GM12864 (cell line): Measurements from ENCODE around the gene APBB2.

Experiments
- DNase-seq: peaks from one replicate; pipeline ENCODE4 v3.0.0-alpha.2; 2011; ENCODE audit warnings: low read depth
- H3K4me3 ChIP-seq: 2 replicates; pipeline ENCODE4 v1.5.1; 2011; ENCODE audit warnings: mild to moderate bottlenecking, low read depth, low read length, control low read depth
- TF ChIP-seq, protein P1 (sequence below): IDR thresholded peaks from 2 replicates; pipeline ENCODE4 v1.5.1; 2011; ENCODE audit warnings: low read depth, mild to moderate bottlenecking, moderate library complexity, low read length, control low read depth, inconsistent platforms; ENCODE audit errors: missing control alignments

APBB2 gene

DNA sequence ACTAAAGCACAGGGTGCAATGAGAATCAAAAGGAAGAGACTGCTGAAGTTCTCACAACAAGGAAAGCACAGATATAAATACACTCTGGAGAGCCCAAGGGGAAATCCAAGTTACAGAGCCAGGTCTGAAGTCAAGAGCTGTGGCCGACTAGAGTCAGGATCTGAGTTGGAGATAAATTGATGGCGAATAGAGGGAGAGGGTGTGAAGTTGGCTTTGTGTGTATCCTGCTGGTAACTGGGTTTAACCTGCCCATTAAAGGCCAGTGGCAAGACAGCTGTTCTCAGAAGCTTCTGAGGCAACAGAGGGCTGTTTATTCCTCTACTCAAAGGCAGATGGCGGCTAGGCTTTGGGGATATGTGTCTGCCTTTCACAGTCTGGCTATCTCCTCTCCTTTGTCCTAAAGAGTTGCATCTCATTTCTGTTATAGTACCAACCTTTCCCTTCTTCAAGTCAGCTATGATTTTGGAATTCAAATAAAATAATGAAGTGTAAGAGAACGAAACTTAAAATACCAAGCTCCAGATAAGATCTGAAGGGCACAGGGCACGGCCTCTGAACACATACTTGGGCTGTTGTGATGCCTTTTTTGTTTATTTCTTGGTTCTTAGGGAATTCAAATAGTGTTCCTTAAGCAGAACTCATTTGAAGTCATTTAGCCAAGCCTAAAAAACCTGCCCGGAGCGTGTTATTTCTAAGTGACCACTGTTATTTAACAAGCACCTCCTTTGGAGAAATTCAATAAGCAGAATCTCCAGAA, 142.1 kb downstream of the APBB2 start:
- TF ChIP-seq, protein P1, sequence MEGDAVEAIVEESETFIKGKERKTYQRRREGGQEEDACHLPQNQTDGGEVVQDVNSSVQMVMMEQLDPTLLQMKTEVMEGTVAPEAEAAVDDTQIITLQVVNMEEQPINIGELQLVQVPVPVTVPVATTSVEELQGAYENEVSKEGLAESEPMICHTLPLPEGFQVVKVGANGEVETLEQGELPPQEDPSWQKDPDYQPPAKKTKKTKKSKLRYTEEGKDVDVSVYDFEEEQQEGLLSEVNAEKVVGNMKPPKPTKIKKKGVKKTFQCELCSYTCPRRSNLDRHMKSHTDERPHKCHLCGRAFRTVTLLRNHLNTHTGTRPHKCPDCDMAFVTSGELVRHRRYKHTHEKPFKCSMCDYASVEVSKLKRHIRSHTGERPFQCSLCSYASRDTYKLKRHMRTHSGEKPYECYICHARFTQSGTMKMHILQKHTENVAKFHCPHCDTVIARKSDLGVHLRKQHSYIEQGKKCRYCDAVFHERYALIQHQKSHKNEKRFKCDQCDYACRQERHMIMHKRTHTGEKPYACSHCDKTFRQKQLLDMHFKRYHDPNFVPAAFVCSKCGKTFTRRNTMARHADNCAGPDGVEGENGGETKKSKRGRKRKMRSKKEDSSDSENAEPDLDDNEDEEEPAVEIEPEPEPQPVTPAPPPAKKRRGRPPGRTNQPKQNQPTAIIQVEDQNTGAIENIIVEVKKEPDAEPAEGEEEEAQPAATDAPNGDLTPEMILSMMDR, result no peak
- H3K4me3 ChIP-seq, result no peak overlapping the region
- DNase-seq, result no peak

DNA sequence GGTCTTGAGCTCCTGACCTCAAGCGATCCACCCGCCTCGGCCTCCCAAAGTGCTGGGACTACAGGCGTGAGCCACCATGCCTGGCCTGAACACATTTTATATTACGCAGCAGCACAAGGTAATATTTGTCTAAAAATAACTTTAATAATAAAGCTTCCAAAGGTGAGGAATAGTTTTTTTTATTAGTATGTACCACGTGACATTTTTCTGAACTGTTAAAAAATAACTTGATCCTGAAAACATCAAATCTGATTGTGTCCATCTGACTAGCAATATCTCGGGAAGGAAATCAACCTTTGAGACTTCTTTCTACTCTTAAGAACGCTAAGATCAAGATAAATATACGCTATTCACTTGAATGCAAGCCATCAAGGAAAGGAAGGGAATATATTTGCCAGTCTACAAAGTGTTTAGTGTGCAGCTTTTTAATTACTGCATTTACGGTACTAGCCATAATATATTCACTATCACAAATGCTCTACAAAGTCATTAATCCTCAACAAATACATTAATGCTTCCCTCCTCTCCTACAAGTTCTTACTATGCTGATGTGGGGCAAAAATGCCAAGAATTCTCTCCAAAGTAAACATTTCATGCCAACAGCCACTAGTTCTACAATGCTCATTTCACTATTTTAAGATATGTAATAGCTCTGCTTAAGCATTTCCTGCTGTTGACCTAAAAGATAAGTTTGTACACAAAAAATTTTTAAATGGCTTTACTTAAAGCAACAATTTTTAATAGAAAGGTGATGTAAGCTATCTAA, 143.6 kb downstream of the APBB2 start:
- DNase-seq, result no peak
- no peak overlapping the region for H3K4me3 ChIP-seq
- TF ChIP-seq, protein P1, result no peak

DNA sequence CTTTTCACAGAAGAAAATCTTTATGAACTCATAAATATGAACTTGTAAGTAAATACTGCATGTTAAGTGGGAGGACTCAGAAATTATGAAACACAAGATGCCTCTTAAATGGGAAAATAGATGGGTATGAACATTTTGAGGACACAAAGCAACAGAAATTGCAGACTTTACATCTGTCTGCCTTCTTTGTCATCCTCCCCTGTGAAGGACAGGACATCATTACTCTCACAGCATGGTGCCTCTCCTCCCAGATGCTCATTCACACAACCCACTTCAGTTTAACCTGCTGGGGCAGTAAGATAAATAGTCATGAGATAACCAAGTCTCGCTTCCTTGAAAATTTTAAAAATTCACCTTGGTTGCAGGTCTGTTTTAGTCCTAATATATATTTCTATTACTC, 144.5 kb downstream of the APBB2 start:
- TF ChIP-seq, protein P1, result no peak
- H3K4me3 ChIP-seq, result no peak overlapping the region
- no peak for DNase-seq

GRCh38 chr4:41069257-41069656, 145.1 kb downstream of the APBB2 start:
- TF ChIP-seq, protein P1, result no peak
- no peak overlapping the region for H3K4me3 ChIP-seq
- DNase-seq, result no peak

DNA sequence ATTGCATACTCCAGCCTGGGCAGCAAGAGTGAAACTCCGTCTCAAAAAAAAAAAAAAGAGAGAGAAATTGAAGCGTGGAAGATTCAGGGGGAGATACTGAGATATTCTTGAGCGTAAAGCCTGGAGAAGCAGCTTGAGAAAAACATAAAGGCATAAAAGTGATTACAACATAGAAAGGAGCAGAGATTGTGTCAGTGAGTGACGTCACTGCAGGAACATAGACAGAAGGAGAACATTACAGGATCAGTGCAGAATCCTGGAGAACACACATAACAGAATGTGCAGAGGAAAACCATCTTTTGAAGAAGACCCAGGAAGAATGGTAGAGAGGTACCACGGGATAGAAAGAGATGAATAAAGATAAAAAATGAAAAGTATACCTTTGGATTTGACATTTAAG, 147.0 kb downstream of the APBB2 start:
- DNase-seq, result no peak
- TF ChIP-seq, protein P1, result no peak
- H3K4me3 ChIP-seq, result no peak overlapping the region

- DNase-seq, result no peak
- H3K4me3 ChIP-seq, result no peak overlapping the region
- TF ChIP-seq, protein P1, result no peak
These were observed 148.3 kb downstream of the APBB2 start for GRCh38 chr4:41066049-41066448.
